Activated effector memory CD4-positive, alpha-beta T cell treated with Interleukin-2 at 50 U/mL for 16 hours (primary cell): ENCODE data around the gene FBLL1.
A peak's percentile ranks its signal among the peaks of the same experiment; 100 is the strongest.
"Not testable (repeated sequence)": the region's sequence is repeated elsewhere in the genome, so short reads cannot be mapped to it uniquely, and the experiment has no call there.

Experiments used
- DNase-seq: peaks from one replicate; pipeline ENCODE4 v3.0.0-alpha.2; 2020

Gene FBLL1

DNA sequence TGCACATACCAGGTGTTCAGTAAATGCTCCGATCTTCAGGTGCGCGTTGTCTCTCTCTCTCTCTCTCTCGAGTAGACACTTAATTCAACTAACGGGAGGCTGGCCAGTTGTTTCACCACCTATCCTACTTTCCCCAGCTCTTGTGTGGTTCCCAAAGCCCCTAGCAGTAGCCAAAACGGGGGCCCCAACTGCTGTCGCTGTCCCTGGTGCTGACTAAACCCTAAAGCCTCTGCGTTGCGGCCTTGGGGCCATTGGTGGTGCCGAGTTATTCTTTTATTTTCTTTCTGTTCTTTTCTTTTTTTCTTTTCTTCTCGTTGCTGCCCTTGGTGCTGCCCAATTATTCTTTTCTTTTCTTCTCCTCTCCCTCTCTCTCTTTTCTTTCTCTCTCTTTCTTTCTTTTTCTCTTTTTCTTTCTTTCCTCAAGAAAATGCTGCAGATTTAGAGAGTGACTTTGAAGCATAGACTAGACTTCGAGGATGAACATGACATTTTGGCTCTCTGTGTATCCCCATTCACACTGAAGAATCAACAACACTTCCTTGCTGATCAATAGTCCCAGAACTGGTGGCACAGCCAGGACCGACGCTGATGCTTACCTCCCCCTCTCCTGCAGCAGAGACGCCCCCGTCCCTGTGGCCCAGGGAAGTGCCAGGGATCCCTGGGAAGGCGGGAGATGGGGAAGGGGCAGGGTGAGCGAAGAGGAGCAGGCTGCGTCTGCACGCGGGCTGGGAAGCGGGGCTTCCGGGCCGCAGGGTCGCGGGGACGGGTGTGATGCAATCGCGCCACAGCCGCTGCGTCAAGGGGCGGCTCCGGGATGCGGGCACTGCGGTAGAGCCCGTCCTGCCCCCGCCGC lies at the start of gene FBLL1:
Gene FBLL1 (plus strand): TSS at position 785 of the 853 bp plus-strand sequence. CDS start 200 bp downstream, outside the sequence.
- DNase-seq, result no peak

DNA sequence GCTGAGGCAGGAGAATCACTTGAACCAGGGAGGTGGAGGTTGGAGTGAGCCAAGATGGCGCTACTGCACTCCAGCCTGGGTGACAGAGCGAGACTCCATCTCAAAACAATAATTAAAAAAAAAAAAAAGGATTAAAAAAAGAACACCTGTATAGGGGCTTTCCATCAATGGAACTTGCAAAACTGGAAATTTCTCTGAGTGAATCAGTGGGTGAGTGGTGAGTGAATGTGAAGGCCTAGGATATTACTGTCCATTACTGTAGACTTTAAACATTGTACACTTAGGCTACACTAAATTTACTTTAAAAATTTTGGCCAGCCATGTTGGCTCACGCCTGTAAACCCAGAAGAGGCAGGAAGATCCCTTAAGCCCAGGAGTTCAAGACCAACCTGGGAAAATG lies 48.5 kb upstream of the FBLL1 start:
- DNase-seq, result no peak

DNA sequence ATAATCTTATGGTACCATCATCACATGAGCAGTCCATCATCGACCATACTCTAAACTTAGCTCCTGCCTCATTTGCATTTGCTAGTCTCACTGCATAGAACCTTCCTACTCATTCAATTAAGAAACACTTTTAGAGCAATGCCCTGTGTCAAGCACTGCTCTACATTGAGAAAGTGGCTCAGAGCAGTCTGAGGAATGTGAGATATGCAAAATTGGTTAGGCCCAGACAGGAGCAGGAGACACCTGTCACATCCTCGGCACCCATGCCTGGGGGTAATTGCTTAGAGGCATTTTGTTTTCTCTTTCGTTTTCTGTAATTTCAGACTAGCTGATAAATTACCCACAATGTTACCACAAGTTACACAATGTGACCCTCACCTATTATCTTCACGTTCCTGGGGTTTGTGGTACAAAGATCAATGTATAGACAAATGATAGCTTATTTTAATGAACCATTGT lies 47.7 kb upstream of the FBLL1 start:
- DNase-seq, result no peak

DNA sequence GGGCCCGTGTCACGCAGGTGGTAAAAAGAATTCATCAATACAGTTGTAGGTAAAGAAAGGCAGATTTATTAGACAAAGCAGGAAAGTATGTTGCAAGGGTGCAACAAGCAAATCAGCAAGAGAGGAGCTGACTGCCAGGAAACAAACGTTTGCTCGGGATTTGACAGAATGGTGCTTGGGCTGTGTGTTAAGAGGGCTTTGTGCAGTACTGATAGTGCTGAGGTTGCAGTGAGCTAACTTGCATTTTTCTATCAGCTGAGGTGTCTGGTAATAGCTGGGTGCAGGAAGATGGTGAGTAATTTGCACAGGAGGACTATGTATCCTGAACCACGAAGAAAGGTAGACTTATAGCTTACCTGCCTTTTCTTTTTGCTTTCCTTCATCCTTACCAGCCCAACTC lies 46.7 kb upstream of the FBLL1 start:
- no peak for DNase-seq

DNA sequence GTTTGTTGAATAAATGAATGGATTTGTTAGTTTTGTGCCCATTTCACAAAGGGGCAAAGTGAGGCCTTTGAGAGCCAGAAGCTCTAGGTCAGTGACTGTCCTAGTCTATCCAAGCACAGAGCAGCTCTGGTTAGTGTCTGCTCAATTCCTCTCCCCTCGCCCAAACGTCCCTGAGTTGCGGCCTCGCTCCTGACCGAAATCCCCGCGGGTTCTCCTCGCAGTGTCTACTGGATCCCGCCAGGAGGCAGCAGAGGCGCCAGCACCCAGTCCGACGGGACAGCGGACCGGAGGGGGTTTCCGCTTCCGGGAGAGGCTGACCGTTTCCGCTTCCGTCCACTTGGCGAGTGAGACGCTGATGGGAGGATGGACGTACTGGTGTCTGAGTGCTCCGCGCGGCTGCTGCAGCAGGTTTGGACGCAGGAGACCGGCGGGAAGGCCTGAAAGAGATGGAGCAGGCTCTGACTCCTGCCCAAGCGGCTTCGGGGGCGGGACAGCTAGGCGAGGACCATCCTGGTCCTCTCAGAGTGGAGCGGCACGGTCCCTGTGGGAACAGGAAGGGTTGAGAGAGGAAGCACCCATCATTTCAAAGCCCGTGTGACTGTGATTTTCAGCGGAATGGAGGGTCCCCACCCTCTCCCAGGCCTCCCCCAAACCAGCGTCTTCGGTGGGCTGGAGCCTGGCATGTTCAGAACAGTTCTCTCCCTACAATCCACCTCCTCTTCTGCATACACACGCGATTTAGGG lies 42.8 kb upstream of the FBLL1 start, which contains the start of gene RARS1:
Gene RARS1 (plus strand): TSS at position 336 of the 744 bp plus-strand sequence. CDS start 28 bp downstream, at position 364.
- DNase-seq, result peak; percentile 85

DNA sequence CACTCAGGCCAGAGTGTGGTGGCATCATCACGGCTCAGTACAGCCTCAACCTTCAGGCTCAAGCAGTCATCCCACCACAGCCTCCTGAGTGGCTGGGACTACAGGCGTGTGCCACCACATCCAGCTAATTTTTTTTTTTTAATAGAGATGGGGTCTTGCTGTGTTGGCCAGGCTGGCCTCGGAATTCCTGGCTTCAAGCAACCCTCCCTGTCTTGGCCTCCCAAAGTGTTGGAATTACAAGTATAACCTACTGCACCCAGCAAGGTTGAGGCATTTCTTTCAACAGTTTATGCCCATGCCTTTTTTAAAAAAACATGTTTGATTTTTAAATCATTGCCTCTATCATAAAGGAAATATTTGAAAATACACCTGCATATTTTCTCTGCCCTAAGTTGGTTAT lies 40.0 kb upstream of the FBLL1 start:
- no peak for DNase-seq

DNA sequence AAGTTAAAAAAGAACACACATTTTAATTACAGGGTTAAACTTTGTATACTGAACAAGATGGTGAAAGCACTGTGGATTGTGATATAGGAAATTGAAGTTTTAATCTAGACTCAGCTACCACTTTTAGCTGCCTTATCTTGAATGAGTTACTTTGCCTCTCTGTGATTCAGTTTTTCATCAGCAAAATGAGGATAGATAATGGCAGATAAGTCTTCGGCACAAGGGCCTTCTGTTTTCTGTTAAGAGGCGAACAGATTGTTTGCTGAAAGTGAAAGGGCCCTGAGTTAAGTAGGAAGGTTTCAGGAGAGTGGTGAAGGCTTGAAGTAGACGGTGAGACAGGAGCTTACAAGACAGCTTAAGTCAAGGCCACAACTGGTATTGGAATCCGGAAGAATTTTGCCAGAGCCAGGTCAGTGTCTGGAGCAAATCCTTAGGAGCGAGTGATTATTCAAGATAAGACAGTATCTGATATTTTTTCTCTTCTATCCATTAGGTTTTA lies 35.0 kb upstream of the FBLL1 start:
- no peak for DNase-seq

DNA sequence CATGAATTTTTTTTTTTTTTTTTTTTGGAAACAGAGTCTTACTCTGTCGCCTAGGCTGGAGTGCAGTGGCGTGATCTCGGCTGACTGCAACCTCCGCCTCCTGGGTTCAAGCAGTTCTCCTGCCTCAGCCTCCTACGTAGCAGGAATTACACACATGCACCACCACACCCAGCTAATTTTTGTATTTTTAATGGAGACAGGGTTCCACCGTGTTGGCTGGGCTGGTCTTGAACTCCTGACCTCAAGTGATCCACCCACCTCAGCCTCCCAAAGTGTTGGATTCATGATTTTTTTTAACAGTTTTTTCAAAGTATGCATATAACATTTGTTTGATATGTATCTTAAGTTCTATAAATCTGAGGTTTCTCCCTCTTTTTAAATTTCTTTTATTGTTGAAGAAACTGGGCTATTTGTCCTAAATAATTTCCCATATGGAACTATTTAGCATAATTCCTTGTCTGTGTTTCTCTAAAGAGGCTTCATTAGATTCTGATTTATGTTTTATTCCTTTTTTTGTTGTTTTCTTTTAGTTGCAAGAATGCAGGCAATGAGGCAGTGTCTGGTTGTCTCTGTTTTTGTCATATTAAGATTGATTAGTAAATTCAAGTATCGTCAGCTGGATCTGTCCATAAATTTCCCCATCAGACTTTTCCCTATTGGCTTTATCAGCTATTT lies 26.4 kb upstream of the FBLL1 start:
- DNase-seq, result no peak

DNA sequence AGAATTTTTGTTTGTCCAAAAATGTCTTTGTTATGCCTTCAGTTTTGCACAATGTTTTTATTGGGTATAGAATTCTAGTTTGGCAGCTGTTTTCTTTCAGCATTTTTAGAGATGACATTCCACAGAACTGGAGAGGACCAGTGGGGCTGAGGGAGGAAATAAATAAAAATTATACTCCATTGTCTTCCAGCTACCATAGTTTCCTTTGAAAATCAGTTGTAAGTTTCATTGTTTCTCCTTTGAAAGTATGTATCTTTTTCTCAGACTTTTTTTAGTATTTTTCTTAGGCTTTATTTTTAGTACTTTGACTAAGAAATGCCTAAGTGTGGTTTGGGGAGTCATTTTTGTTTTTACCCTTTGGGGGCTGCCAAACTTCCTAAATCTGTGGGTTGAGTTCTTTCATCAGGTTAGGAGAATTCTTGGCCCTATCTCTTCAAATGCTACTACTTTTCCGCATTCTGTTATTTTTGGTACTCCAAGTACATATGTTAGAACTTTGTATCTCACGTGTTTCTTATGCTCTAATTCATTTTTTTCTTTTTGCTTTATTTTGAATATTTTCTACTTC lies 15.2 kb upstream of the FBLL1 start:
- DNase-seq, result no peak

DNA sequence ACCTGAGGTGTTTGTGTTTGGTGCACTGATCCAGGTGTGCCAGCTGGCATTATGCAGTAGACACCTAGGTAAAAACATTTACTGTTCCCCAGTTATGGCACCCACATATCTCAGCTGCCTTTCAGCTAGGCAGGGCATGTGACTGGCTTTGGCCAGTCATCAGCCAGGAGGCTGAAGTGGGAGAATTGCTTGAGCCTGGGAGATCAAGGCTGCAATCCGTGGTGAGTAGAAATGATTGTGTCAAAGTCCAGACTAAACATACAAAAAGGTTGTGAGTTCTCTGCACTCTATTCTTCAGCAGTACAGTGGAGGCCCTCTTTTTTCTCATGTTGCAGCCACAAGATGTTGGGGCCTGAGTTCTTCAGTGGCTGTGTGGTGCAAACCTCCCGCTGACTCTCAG lies 3.2 kb upstream of the FBLL1 start:
- DNase-seq, result no peak

DNA sequence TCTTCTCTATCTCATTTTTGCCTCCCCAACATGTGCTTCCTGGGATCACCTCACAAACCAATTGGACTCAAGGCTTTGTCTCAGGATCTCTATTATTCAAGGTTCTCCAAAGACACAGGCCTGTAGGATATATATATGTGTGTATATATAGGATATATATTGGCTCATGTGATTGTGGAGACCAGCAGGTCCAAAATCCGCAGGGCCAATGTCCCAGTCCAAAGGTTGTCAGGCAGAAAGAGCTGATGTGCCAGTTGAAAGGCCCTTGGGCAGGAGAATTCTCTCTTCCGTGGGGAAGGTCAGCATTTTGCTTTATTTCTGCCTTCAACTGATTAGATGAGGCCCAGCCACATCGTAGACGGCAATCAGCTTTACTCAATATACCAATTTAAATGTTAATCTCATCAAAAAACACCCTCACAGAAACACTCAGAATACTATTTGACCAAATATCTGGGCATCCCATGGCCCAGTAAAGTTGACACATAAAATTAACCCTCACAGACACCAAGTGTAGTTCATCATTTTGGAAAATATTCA lies 1.3 kb upstream of the FBLL1 start:
- DNase-seq, result no peak

DNA sequence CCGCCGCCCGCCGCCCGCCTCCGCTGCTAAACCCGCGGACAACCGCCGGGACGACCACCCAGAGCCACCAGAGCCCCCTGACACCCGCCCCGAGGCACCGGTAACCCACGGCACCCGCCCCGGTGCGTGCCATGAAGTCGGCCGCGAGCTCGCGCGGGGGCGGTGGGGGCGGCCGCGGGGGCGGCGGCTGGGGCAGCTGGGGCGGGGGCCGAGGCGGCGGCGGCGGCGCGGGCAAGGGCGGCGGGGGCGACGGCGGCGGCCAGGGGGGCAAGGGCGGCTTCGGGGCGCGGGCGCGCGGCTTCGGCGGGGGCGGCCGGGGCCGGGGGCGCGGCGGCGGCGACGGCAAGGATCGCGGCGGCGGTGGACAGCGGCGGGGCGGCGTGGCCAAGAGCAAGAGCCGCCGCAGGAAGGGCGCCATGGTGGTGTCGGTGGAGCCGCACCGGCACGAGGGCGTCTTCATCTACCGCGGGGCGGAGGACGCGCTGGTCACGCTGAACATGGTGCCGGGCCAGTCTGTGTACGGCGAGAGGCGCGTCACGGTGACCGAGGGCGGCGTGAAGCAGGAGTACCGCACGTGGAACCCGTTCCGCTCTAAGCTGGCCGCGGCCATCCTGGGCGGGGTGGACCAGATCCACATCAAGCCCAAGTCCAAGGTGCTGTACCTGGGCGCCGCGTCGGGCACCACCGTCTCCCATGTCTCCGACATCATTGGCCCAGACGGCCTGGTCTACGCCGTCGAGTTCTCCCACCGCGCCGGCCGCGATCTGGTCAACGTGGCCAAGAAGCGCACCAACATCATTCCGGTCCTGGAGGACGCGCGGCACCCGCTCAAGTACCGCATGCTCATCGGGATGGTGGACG lies 499 bp downstream of the FBLL1 start:
- DNase-seq, result no peak

DNA sequence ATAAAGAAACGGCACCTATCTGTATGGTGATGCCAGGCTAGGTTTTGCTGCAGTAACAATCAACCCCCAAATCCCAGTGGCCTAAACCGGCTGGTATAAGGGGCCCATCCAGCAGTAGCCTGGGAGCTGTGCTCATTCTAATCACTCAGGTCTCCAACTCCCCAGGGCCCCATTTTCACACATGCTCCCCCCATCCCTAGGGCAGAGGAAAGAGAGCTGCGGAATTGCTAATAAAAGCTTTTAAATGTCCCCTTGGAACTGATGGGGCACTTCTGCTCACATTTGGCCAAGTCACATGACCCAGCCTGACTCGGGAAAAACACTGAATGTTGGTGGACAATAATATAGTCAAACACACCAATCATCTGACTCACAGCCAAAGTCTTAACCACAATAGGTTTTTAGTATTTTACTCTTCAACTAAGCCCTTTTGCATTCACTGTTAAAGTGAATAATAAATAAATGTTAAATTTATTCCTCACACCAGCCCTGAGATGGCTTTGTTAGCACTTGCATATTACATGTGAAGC lies 1.6 kb downstream of the FBLL1 start:
- DNase-seq, result no peak

DNA sequence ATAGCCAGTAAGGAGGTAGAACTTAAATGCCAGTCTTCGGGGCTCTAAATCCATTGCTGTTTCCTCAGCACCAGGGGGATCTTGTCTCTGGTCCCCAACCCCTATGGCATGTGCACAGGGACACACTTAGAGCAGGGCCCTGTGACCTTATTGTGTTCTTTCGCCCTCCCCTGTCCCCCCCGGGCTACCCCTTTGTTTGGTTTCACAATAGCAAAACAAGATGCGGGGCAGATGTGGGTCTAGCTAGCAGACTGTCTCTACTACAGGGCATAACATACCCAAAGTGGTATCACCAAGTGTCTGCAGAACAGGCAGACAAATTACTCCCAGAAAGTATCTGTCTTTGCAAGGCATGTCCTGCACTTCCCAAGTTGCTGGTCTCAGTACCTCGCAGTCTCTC lies 2.1 kb downstream of the FBLL1 start:
- DNase-seq, result no peak

DNA sequence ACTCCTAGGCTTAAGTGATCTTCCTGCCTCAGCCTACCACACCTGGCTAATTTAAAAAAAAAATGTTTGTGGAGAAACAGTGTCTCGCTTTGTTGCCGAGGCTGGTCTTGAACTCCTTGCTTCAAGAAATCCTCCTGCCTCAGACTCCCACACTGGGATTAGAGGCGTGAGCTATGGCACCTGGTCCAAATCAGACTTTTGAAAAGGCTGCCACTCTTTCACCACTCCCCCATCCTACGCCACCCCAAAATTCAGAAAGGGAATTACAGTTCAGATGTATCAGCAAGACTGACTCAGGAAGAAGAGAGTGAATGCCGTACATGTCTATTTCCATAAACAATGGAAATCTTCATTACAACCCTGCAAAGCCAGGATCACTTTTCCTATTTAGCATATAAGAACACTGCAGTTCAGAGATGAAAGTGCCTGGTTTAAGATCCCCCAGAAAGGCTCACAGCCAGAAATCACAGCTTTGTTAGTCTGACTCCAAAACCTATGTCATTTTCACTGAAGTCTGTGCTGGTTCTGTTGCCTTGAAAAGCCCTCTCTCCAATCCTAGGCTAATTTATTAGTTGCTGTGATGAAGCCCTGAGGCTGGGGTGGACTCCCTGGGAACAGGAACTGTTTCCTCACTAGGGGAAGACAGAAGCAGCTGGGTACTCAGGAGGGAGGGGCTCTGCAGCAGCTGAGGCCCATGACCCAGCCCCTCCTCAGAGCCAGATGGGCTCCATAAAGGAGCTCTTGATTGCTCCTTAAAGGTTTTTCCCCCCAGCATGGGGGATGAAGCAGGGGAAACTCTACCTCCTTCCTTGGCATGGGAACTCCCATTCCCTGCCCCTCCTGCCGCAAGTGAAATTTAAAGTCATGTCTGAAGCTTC lies 3.1 kb downstream of the FBLL1 start:
- no peak for DNase-seq

DNA sequence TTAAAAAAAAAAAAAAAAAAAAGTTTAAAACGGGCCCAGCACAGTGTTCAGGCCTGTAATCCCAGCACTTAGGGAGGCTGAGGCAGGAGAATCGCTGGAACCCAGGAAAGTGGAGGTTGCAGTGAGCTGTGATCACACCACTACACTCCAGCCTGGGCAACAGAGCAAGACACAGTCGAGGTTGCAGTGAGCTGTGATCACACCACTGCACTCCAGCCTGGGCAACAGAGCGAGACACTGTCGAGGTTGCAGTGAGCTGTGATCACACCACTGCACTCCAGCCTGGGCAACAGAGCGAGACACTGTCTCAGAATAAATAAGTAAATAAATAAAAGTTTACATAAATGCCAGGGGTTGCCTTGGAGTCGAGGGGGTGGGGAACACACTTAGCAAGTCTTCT lies 5.2 kb downstream of the FBLL1 start:
- not testable (repeated sequence) for DNase-seq

DNA sequence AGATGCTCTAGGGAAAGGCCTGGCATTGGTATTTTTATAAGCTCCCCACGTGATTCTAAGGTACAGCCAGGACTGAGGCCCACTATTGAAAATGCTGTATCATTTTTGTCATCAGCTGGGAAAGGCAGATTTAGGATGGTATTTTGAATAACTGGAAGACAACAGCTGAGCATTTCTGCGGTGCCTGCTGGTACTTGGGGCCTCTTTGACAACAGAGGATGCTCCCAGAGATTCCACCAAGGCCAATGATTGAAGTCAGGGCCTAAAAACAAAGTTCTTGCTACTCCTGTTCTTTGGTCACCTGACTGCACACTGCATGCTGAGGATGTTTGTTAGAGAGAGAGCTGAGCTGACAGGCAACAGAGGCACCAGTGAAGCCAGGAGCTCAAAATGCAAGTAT lies 8.1 kb downstream of the FBLL1 start:
- DNase-seq, result no peak

DNA sequence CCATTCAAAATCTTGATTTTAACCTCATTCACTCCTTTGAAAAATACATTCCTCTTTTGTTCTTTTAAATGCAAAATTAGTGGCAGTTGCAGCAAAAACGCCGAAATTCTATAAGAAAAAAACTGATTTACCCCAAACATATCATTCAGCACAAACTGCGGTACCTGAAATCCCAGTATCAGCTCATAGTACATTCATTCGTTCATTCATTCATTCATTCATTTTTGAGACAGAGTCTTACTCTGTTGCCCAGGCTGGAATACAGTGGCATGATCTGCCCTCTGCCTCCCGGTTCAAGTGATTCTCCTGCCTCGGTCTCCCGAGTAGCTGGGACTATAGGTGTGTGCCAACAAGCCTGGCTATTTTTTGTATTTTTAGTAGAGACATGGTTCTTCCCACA lies 20.4 kb downstream of the FBLL1 start:
- DNase-seq, result no peak

DNA sequence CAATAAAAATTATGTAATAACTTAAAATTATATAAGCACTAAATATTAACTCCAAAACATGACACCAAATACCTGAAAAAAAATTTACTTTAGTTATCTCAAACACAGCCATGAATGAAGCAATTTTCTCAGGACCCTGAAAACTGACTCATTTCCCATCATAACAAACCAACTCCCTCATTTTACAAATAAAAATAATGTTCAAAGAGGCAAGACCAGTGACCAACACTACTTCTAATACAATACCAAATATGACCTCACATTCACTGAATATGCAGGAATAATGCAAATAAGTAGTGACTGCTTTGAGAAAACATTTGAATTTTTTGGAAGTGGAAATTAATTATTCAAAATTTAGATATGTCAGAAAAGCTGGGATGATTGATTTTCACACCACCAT lies 21.6 kb downstream of the FBLL1 start:
- no peak for DNase-seq

DNA sequence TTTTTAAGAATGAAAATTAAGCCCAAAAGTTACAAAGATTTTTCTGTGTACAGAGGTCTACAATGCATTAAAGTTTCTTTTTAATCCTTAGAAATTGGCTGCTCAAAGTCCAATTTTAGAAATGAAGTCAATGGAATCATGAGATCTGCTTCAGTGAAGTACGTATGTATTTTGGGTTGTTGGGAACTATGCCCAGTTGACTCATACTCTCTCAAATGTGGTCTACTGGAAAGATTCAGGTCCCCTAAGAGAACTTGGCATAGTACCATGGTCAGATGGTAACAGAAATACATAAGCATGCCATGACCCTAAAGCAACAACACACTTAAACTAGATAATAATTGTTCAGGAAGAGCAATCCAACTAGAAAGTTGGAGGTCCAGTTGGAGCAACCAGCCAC lies 23.0 kb downstream of the FBLL1 start:
- no peak for DNase-seq
